Trophoblast cell (in vitro differentiated cells and primary cell): ENCODE measurements around the gene PLEK2.

ENCODE experiments used
- DNase-seq, 2 donors: peaks; one replicate each; pipeline ENCODE4 v3.0.0-alpha.2; 2016
- H2AFZ ChIP-seq: 2 replicates; pipeline ENCODE4 v1.6.1; 2013; ENCODE audit warnings: low read length, moderate library complexity, mild to moderate bottlenecking; ENCODE audit not compliant: insufficient read depth, poor library complexity
- H2AK5ac ChIP-seq: 2 replicates; pipeline ENCODE4 v1.6.1; 2013; ENCODE audit warnings: mild to moderate bottlenecking, low read length
- H2BK120ac ChIP-seq: 2 replicates; pipeline ENCODE4 v1.6.1; 2013; ENCODE audit warnings: low read length, mild to moderate bottlenecking, moderate library complexity; ENCODE audit not compliant: insufficient read depth, poor library complexity
- H2BK12ac ChIP-seq: 2 replicates; pipeline ENCODE4 v1.6.1; 2013; ENCODE audit warnings: mild to moderate bottlenecking, low read length, moderate library complexity
- H2BK5ac ChIP-seq: 2 replicates; pipeline ENCODE4 v1.6.1; 2013; ENCODE audit warnings: low read length, low read depth, moderate library complexity, mild to moderate bottlenecking; ENCODE audit not compliant: poor library complexity
- H3K14ac ChIP-seq: 2 replicates; pipeline ENCODE4 v1.6.1; 2013; ENCODE audit warnings: mild to moderate bottlenecking, low read length
- H3K18ac ChIP-seq: 2 replicates; pipeline ENCODE4 v1.6.1; 2013; ENCODE audit warnings: mild to moderate bottlenecking, low read length
- H3K23ac ChIP-seq: 2 replicates; pipeline ENCODE4 v1.6.1; 2013; ENCODE audit warnings: low read length
- H3K27ac ChIP-seq: 2 replicates; pipeline ENCODE4 v1.5.1; 2013; ENCODE audit warnings: low read depth, mild to moderate bottlenecking, inconsistent platforms, low read length, moderate library complexity
- H3K27me3 ChIP-seq: 2 replicates; pipeline ENCODE4 v1.6.1; 2013; ENCODE audit warnings: inconsistent platforms, mild to moderate bottlenecking, low read length, moderate library complexity; ENCODE audit not compliant: insufficient read depth
- H3K36me3 ChIP-seq, 2 experiments: 1 replicate in 1 of 2; 2 replicates in 1 of 2; pipeline ENCODE4 v1.6.1; 2013; ENCODE audit warnings: low read length in 2 of 2, mild to moderate bottlenecking in 2 of 2, moderate library complexity in 1 of 2; ENCODE audit not compliant: insufficient read depth in 2 of 2, control insufficient read depth in 1 of 2
- H3K4ac ChIP-seq: 2 replicates; pipeline ENCODE4 v1.6.1; 2013; ENCODE audit warnings: low read depth, mild to moderate bottlenecking, low read length, moderate library complexity
- H3K4me1 ChIP-seq, 2 experiments: 1 replicate in 1 of 2; 2 replicates in 1 of 2; pipeline ENCODE4 v1.6.1; 2013; ENCODE audit warnings: low read length in 2 of 2, mild to moderate bottlenecking in 2 of 2, moderate library complexity in 1 of 2; ENCODE audit not compliant: insufficient read depth in 2 of 2, control insufficient read depth in 1 of 2
- H3K4me2 ChIP-seq: 2 replicates; pipeline ENCODE4 v1.6.1; 2013; ENCODE audit warnings: inconsistent platforms, mild to moderate bottlenecking, low read length, moderate library complexity
- H3K4me3 ChIP-seq: 2 replicates; pipeline ENCODE4 v1.5.1; 2013; ENCODE audit warnings: mild to moderate bottlenecking, low read depth, low read length, inconsistent platforms
- H3K79me1 ChIP-seq: one replicate; pipeline ENCODE4 v1.6.1; 2013; ENCODE audit warnings: low read length
- H3K79me2 ChIP-seq: 2 replicates; pipeline ENCODE4 v1.6.1; 2013; ENCODE audit warnings: low read length, mild to moderate bottlenecking; ENCODE audit not compliant: control insufficient read depth, insufficient read depth, poor library complexity
- H3K9ac ChIP-seq: 2 replicates; pipeline ENCODE4 v1.6.1; 2013; ENCODE audit warnings: mild to moderate bottlenecking, low read length
- H3K9me3 ChIP-seq: 2 replicates; pipeline ENCODE4 v1.6.1; 2013; ENCODE audit warnings: low read depth, mild to moderate bottlenecking, control low read depth, inconsistent platforms, low read length; ENCODE audit not compliant: insufficient read depth
- H4K12ac ChIP-seq: 2 replicates; pipeline ENCODE4 v1.6.1; 2013; ENCODE audit warnings: low read depth, mild to moderate bottlenecking, low read length, moderate library complexity
- H4K8ac ChIP-seq: 2 replicates; pipeline ENCODE4 v1.6.1; 2013; ENCODE audit warnings: low read depth, mild to moderate bottlenecking, low read length, moderate library complexity
- H4K91ac ChIP-seq: one replicate; pipeline ENCODE4 v1.6.1; 2013; ENCODE audit warnings: low read depth, mild to moderate bottlenecking, low read length, moderate library complexity
- WGBS: extraction: QIAGEN DNeasy Blood & Tissue Kit; methylation state at CpG from one replicate; pipeline ENCODE4 v1.1.7; 2013; ENCODE audit warnings: missing lambda C conversion rate; ENCODE audit not compliant: insufficient read length, insufficient coverage; ENCODE audit errors: extremely low coverage; 5-methylcytosine and 5-hydroxymethylcytosine counted together

Gene PLEK2

DNA sequence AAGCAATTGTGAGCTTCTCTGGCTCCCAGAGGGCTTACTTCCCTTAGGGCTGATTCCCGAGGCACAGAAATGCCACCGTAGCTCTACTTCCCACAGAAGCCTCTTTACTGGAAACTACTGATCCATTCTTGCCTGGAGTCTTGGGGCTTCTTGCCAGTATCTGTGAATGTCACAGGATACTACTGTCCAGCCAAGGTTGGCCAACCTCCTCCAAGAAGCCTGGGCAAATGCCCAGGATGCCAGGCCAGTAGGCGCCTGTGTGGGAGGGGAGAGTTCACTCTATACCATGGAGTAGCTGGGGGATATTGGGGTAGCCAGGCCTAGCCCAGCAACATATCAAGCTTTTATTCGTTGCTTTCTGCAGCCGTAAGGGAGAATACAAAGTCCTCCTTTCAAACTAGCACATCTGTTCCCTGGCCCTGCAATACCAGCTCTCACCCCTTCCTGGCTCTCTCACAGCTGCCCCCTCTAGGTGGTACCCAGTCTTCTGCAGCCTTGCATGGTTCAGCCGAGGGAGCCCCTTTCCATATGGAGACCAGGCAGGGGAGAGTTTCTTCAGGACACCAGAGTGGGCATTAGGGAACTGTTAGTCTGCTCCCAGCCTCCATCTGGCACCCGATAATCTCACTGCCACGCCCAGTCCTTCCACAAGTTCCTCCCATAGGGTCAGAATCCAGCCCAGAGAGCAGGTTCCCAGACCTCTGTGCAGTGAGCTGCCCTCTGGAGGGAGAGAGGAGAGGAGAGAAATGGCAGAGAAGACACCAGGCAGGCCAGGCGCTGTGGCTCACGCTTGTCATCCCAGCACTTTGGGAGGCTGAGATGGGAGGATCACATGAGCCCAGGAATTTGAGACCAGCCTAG, 24.3 kb upstream of the PLEK2 start:
- no peaks in the 10 kb centered on the region for H3K27me3 ChIP-seq
- no peak overlapping the region for H3K18ac ChIP-seq
- no peak overlapping the region for H3K4me3 ChIP-seq
- no peak overlapping the region for H2AFZ ChIP-seq
- no peak overlapping the region for H3K9ac ChIP-seq
- no peaks in the 10 kb centered on the region for H3K4me1 ChIP-seq
- H3K4me2 ChIP-seq = no peak overlapping the region
- H3K23ac ChIP-seq = no peak overlapping the region
- H3K9me3 ChIP-seq = no peaks in the 10 kb centered on the region
- no peak overlapping the region for H3K4ac ChIP-seq
- no peak overlapping the region for H2AK5ac ChIP-seq
- no peak overlapping the region for H3K14ac ChIP-seq
- WGBS = no CpG with 5 or more reads among the region's 10 CpGs
- no peaks in the 10 kb centered on the region for H3K36me3 ChIP-seq
- H3K79me2 ChIP-seq = no peaks in the 10 kb centered on the region
- H4K8ac ChIP-seq = no peak overlapping the region
- H3K79me1 ChIP-seq = no peaks in the 10 kb centered on the region
- no peak overlapping the region for H4K91ac ChIP-seq
- H3K27ac ChIP-seq = no peak overlapping the region
- DNase-seq = no peak
- no peak overlapping the region for H4K12ac ChIP-seq
- no peak overlapping the region for H2BK12ac ChIP-seq
- H2BK5ac ChIP-seq = no peak overlapping the region
- H2BK120ac ChIP-seq = no peak overlapping the region

DNA sequence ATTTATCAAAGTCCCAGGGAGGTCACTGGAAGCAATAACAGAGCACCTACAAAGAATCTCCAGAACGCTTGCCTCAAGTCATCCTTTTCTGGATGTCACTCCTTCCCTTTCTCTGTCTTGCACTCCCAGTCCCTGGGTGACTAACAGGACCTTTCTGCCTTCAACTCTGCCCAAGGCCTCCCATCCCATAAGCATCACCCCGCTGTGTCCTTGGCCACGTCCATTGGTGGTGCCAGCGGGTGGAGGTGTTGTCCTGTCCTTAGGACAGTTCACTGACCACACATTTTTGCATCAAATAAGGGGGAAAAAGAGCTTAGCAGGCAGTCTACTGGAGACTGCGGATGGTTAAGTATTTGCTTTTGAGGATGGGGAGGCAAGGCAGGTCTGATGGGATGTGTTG, 23.6 kb upstream of the PLEK2 start:
- no peak overlapping the region for H2AK5ac ChIP-seq
- no peaks in the 10 kb centered on the region for H3K79me2 ChIP-seq
- no peak overlapping the region for H3K23ac ChIP-seq
- H4K8ac ChIP-seq = no peak overlapping the region
- no peak overlapping the region for H2BK12ac ChIP-seq
- WGBS = no CpG with 5 or more reads among the region's 5 CpGs
- no peak for DNase-seq
- H3K18ac ChIP-seq = no peak overlapping the region
- H3K27me3 ChIP-seq = no peaks in the 10 kb centered on the region
- no peak overlapping the region for H2AFZ ChIP-seq
- no peak overlapping the region for H3K4ac ChIP-seq
- H4K91ac ChIP-seq = no peak overlapping the region
- H3K9me3 ChIP-seq = no peaks in the 10 kb centered on the region
- H3K14ac ChIP-seq = no peak overlapping the region
- no peaks in the 10 kb centered on the region for H3K36me3 ChIP-seq
- no peak overlapping the region for H2BK120ac ChIP-seq
- H3K4me3 ChIP-seq = no peak overlapping the region
- H3K9ac ChIP-seq = no peak overlapping the region
- no peak overlapping the region for H2BK5ac ChIP-seq
- no peak overlapping the region for H4K12ac ChIP-seq
- no peak overlapping the region for H3K4me2 ChIP-seq
- no peaks in the 10 kb centered on the region for H3K4me1 ChIP-seq
- no peaks in the 10 kb centered on the region for H3K79me1 ChIP-seq
- no peak overlapping the region for H3K27ac ChIP-seq

GRCh38 chr14:67432050-67432564, 20.1 kb upstream of the PLEK2 start:
- no peak overlapping the region for H4K12ac ChIP-seq
- no peak overlapping the region for H2BK5ac ChIP-seq
- no CpG with 5 or more reads among the region's 7 CpGs for WGBS
- H3K27ac ChIP-seq = no peak overlapping the region
- H3K9ac ChIP-seq = no peak overlapping the region
- H2BK12ac ChIP-seq = no peak overlapping the region
- H3K36me3 ChIP-seq = no peaks in the 10 kb centered on the region
- no peaks in the 10 kb centered on the region for H3K9me3 ChIP-seq
- no peak overlapping the region for H3K23ac ChIP-seq
- H2AFZ ChIP-seq = no peak overlapping the region
- no peak overlapping the region for H3K14ac ChIP-seq
- peak in 1 of 2 donors; percentile 32 for DNase-seq
- no peak overlapping the region for H2AK5ac ChIP-seq
- H4K91ac ChIP-seq = no peak overlapping the region
- H3K4me1 ChIP-seq = no peaks in the 10 kb centered on the region
- no peak overlapping the region for H4K8ac ChIP-seq
- no peak overlapping the region for H3K4me3 ChIP-seq
- H3K4me2 ChIP-seq = no peak overlapping the region
- H3K27me3 ChIP-seq = no peaks in the 10 kb centered on the region
- H3K18ac ChIP-seq = no peak overlapping the region
- no peaks in the 10 kb centered on the region for H3K79me1 ChIP-seq
- no peak overlapping the region for H2BK120ac ChIP-seq
- H3K79me2 ChIP-seq = no peaks in the 10 kb centered on the region
- H3K4ac ChIP-seq = no peak overlapping the region

DNA sequence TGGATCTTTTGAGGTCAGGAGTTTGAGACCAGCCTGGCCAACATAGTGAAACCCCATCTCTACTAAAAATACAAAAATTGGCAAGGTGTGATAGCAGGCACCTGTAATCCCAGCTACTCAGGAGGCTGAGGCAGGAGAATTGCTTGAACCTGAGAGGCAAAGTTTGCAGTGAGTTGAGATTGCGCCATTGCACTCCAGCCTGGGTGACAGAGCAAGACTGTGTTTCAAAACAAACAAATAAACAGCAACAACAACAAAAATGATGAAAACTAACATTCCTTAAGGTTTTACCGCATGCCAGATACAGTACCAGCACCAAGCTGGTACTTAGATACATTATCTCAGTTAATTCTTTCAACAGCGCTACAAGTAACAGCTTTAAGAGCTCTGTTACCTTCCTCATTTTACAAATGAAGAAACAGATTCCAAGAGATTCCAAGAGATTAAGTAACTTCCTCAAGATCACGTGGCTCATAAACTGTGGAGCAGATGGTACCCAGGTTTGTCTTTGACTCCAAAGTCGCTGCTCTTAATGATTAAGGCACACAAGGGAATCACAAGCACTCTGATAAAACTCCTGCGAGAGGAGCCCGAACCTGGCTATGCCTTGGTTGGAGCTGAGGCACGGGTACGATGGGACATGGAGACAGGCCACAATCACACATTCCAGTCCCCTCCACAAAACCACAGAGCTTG, 17.7 kb upstream of the PLEK2 start:
- Histone ChIP-seq H3K27ac (no peak overlapping the region), H3K23ac (no peak overlapping the region), H4K8ac (no peak overlapping the region), H3K4me3 (no peak overlapping the region), H3K14ac (no peak overlapping the region), H3K79me1 (no peaks in the 10 kb centered on the region), H2AFZ (no peak overlapping the region), H3K4me2 (no peak overlapping the region), H3K9me3 (no peaks in the 10 kb centered on the region), H2BK5ac (no peak overlapping the region), H2BK120ac (no peak overlapping the region), H3K9ac (no peak overlapping the region), H2AK5ac (no peak overlapping the region), H3K36me3 (no peaks in the 10 kb centered on the region), H3K18ac (no peak overlapping the region), H4K12ac (no peak overlapping the region), H3K27me3 (no peaks in the 10 kb centered on the region), H4K91ac (no peak overlapping the region), H3K79me2 (no peaks in the 10 kb centered on the region), H2BK12ac (no peak overlapping the region), H3K4me1 (no peaks in the 10 kb centered on the region), H3K4ac (no peak overlapping the region)
- peak; percentile 66 to 91 for DNase-seq
- WGBS = no CpG with 5 or more reads among the region's 9 CpGs
